Limb (tissue), 2 donors: ENCODE results near the gene SNRNP70.
A peak's percentile ranks its signal among the peaks of the same experiment; 100 is the strongest.

Experiments used
- DNase-seq, 2 donors: peaks; one replicate each; pipeline ENCODE4 v3.0.0-alpha.2; 2016; ENCODE audit errors: extremely low spot score in 2 of 2

SNRNP70 gene

GRCh38 chr19:49101160-49101559, 15.9 kb downstream of the SNRNP70 start:
- DNase-seq = no peak

- no peak for DNase-seq
These were observed 17.1 kb downstream of the SNRNP70 start for GRCh38 chr19:49102303-49102702.

GRCh38 chr19:49103331-49104085, 18.3 kb downstream of the SNRNP70 start:
- no peak for DNase-seq

- peak in 1 of 2 donors; percentile 69 for DNase-seq
These were observed 19.1 kb downstream of the SNRNP70 start for GRCh38 chr19:49104229-49104864.

- DNase-seq = peak in 1 of 2 donors; percentile 68
These were observed 21.4 kb downstream of the SNRNP70 start for GRCh38 chr19:49106648-49107135.

GRCh38 chr19:49107625-49108459, 22.6 kb downstream of the SNRNP70 start:
- DNase-seq = no peak

GRCh38 chr19:49109051-49109450, 23.8 kb downstream of the SNRNP70 start:
- no peak for DNase-seq

- no peak for DNase-seq
These were observed 24.4 kb downstream of the SNRNP70 start for GRCh38 chr19:49109569-49110233.

- no peak for DNase-seq
These were observed 25.3 kb downstream of the SNRNP70 start for GRCh38 chr19:49110567-49110966.

GRCh38 chr19:49111218-49111998, 26.2 kb downstream of the SNRNP70 start:
- DNase-seq = no peak

GRCh38 chr19:49113762-49114629, 28.7 kb downstream of the SNRNP70 start, which contains the start of gene LIN7B:
Gene LIN7B, plus strand, starts transcription at chr19:49114370. Its CDS starts 35 bp downstream, at chr19:49114405.
- DNase-seq = peak; percentile 74 to 89

GRCh38 chr19:49114630-49115363, 29.5 kb downstream of the SNRNP70 start:
- peak; percentile 68 to 86 for DNase-seq

- DNase-seq = no peak
These were observed 31.3 kb downstream of the SNRNP70 start for GRCh38 chr19:49116544-49116943.

GRCh38 chr19:49117677-49118564, 32.7 kb downstream of the SNRNP70 start:
- DNase-seq = no peak

- DNase-seq = peak; percentile 97
These were observed 33.5 kb downstream of the SNRNP70 start, which contains the start of gene C19orf73 for GRCh38 chr19:49118565-49119410. Gene C19orf73, minus strand, starts transcription at chr19:49119143. Its CDS starts 121 bp downstream, at chr19:49119022.

GRCh38 chr19:49119411-49120324, 34.4 kb downstream of the SNRNP70 start, which contains the start of gene PPFIA3:
Gene PPFIA3, plus strand, starts transcription at chr19:49119544. Its CDS starts 8,330 bp downstream, at chr19:49127874.
- peak in 1 of 2 donors; percentile 78 for DNase-seq
